Right atrium auricular region (tissue), 2 donors: Measurements from ENCODE around the gene KCP. TPM values are rescaled to one million over a fixed set of nuclear protein-coding genes. Genes with fewer than 3 reads are reported as not detected.

Source experiments
- DNase-seq: peaks from one replicate; pipeline ENCODE4 v3.0.0-alpha.2; 2019; ENCODE audit warnings: low spot score
- H3K27ac ChIP-seq, 2 donors: fragments of 200-600 bp; sonication (generic); 1 replicate in 1 of 2; 2 replicates in 1 of 2; pipeline ENCODE4 v1.5.1; 2016 to 2019
- H3K27me3 ChIP-seq, 2 donors: fragments of 200-600 bp; sonication (generic); one replicate each; pipeline versions ENCODE4 v1.5.1 to v1.6.0; 2017 to 2019
- H3K36me3 ChIP-seq: fragments of 200-600 bp; sonication (generic); one replicate; pipeline ENCODE4 v1.5.1; 2016
- H3K4me1 ChIP-seq, 2 donors: fragments of 200-600 bp; sonication (generic); one replicate each; pipeline versions ENCODE4 v1.5.1 to v1.6.0; 2017 to 2019
- H3K4me3 ChIP-seq, 2 donors: fragments of 200-600 bp; sonication (generic); 1 replicate in 1 of 2; 2 replicates in 1 of 2; pipeline ENCODE4 v1.5.1; 2017 to 2019; ENCODE audit warnings: mild to moderate bottlenecking in 1 of 2, moderate library complexity in 1 of 2
- H3K9me3 ChIP-seq, 2 donors: fragments of 200-600 bp; sonication (generic); one replicate each; pipeline ENCODE4 v1.5.1; 2019
- total RNA-seq, 2 donors: library from RNA; depleted of rRNA; stranded (reverse); fragments of >200 nt; gene quantifications; one replicate each; pipeline ENCODE4 v1.1.0, GENCODE V29; 2016
- TF ChIP-seq, protein P1 (sequence below), 2 donors: fragments of 200-600 bp; sonication (generic); IDR thresholded peaks; one replicate each; pipeline ENCODE4 v1.5.1; 2019; ENCODE audit warnings: antibody characterized with exemption in 2 of 2

KCP gene
- total RNA-seq, 2 donors from 2014 or later = not detected

DNA sequence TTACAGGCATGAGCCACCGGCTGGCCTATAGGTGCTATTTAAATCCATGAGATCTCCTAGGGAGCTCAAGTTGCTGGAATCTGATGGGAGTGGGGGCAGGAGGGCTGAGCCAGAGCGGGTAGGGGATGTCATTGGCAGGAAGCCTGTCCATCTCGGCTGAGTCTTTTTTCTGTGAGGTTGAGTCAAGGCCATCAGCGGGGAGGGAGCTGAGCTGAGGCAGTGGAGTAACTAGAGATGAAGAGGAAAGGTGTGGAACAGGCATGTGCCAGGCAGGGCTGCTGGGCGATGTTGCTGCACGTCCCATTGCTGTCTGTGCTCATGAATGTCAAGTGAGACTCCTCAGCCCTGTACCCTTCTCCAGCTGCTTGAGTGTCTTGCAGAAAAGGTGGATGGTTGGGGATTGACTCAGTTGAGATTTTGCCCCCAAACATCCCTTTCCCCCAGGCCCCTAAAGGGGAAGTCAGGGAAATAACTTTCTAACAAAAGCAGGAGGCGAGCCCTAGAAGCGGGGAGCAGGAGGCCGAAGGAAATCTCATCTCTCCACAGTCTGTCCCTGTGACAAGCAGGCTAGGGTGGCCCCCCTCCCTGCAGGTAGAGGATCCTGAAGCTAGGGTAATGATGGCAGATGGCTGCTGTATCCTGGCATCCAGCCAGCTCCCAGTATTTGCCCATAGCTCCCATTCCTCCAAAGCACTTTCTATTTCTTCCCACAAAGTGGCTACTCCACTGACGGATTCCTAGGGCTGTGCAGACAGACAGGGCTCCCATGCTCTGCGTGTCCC, 42.5 kb downstream of the KCP start:
- H3K4me1 ChIP-seq = peaks cover 0 to 34% of the 10 kb centered on the region in 2 donors
- DNase-seq = no peak
- H3K9me3 ChIP-seq = no peaks in the 10 kb centered on the region
- H3K4me3 ChIP-seq = no peak overlapping the region
- no peaks in the 10 kb centered on the region for H3K27me3 ChIP-seq
- TF ChIP-seq, protein P1, sequence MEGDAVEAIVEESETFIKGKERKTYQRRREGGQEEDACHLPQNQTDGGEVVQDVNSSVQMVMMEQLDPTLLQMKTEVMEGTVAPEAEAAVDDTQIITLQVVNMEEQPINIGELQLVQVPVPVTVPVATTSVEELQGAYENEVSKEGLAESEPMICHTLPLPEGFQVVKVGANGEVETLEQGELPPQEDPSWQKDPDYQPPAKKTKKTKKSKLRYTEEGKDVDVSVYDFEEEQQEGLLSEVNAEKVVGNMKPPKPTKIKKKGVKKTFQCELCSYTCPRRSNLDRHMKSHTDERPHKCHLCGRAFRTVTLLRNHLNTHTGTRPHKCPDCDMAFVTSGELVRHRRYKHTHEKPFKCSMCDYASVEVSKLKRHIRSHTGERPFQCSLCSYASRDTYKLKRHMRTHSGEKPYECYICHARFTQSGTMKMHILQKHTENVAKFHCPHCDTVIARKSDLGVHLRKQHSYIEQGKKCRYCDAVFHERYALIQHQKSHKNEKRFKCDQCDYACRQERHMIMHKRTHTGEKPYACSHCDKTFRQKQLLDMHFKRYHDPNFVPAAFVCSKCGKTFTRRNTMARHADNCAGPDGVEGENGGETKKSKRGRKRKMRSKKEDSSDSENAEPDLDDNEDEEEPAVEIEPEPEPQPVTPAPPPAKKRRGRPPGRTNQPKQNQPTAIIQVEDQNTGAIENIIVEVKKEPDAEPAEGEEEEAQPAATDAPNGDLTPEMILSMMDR (IDR thresholded peaks at IDR 0.05) = no peak
- H3K36me3 ChIP-seq = peaks cover 9% of the 10 kb centered on the region
- no peak overlapping the region for H3K27ac ChIP-seq

DNA sequence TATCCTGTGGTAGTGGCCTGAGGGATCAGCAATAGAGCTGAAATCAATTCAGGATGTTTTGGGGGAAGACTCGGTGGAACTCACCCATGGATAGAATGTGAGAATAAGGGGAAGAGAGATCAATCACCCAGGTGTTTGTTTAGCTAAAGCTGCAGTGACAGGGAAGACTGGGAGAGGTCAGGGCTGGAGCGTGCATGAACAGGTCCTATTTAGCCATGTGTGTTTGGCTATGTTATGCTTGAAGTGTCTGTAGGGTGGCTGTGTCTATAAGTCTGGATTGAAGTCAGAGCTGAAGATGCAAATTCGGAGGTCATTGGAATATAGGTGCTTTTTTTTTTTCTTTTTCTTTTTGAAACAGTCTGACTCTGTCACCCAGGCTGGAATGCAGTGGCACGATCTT, 43.3 kb downstream of the KCP start:
- Histone ChIP-seq H3K4me3 (no peak overlapping the region), H3K9me3 (no peaks in the 10 kb centered on the region), H3K27ac (no peak overlapping the region), H3K27me3 (no peaks in the 10 kb centered on the region), H3K4me1 (peaks cover 0 to 34% of the 10 kb centered on the region in 2 donors), H3K36me3 (peaks cover 9% of the 10 kb centered on the region)
- DNase-seq = no peak
- TF ChIP-seq, protein P1 (IDR thresholded peaks at IDR 0.05) = no peak

DNA sequence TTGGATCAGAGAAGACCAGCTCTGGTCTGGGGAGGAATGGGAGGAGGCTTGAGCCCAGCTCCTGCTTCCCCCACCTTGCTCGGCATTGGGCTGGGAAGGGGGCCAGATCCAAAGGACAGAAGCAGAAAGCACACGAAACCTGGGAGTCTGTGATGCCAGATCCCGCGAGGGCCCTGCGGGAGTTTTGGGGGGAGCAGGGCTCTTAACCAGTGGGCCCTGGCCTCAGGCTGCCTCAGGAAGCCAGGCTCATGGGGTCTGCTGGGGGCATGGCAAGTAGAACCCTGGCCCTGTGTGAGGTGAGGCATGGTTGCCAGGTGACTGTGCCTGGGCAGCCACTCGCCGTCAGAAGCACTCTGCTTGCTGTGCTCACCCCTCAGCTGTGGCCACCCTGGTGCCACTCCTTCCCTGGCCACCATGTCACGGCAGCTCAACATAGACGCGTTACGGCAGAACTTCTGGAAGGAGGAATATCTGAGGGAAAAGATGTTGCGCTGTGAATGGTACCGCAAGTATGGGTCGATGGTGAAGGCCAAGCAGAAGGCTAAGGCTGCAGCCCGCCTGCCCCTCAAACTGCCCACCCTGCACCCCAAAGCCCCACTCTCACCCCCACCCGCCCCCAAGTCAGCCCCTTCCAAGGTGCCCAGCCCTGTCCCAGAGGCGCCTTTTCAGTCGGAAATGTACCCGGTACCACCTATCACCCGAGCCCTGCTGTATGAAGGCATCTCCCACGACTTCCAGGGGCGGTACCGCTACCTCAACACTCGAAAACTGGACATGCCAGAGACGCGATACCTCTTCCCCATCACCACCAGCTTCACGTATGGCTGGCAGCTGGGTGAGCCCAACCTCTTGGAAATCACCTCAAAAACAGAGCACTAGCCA, 44.3 kb downstream of the KCP start:
- H3K4me1 ChIP-seq = peaks cover 0 to 41% of the 10 kb centered on the region in 2 donors

DNA sequence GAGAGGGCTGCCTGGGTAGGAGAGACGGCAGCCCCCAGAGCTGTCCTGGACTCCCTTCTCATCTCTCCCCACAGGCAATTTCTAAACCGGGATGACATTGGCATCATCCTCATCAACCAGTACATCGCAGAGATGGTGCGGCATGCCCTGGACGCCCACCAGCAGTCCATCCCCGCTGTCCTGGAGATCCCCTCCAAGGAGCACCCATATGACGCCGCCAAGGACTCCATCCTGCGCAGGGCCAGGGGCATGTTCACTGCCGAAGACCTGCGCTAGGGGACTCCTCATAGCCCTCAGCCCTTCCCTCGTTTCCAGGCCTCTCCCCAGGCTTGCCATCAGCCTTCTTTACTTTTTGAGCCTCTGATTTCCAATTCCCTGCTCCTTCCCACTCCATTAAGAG, 45.2 kb downstream of the KCP start:
- Histone ChIP-seq H3K9me3 (no peaks in the 10 kb centered on the region), H3K4me1 (peaks cover 0 to 50% of the 10 kb centered on the region in 2 donors), H3K27ac (no peak overlapping the region), H3K27me3 (no peaks in the 10 kb centered on the region), H3K36me3 (peaks cover 9% of the 10 kb centered on the region), H3K4me3 (no peak overlapping the region)
- no peak for DNase-seq
- TF ChIP-seq, protein P1 (IDR thresholded peaks at IDR 0.05) = no peak

More for the DNA sequence above, 44.3 kb downstream of the KCP start:
- no peak overlapping the region for H3K27ac ChIP-seq
- TF ChIP-seq, protein P1 (IDR thresholded peaks at IDR 0.05) = no peak
- DNase-seq = no peak
- no peak overlapping the region for H3K4me3 ChIP-seq
- no peaks in the 10 kb centered on the region for H3K9me3 ChIP-seq
- H3K36me3 ChIP-seq = peaks cover 9% of the 10 kb centered on the region
- H3K27me3 ChIP-seq = no peaks in the 10 kb centered on the region

DNA sequence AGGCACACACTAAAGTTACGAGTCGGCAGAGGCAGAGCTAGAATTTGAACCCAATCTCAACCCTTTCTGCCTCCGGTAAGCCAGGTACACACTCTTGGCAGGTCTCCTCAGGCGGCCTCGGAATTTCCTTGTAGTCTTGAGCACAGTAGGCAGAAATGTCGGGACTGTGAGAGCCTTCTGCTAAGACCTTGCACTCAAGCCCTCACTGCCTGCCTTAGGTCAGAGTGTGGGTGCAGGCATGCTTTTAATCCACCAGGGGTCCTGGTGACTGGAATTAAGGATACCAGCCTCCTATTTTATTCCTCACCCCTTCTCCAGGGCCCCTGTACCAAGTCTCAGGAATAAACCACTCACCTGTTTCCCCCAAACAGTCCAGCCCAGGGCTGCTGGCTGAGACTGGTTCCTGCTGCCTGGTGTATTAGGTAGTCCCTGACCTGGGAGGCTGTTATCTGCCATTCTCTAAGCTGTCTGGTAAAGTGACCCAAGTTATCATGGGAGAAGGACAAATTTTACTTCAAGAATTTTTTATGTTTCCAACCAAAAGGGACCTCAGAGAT, 47.0 kb downstream of the KCP start:
- Histone ChIP-seq H3K4me3 (peak overlapping the region; percentile 87 to 89), H3K27me3 (no peaks in the 10 kb centered on the region), H3K27ac (peak overlapping the region; percentile 77 to 84), H3K4me1 (peaks cover 0 to 51% of the 10 kb centered on the region in 2 donors), H3K9me3 (no peaks in the 10 kb centered on the region), H3K36me3 (peaks cover 14% of the 10 kb centered on the region)
- TF ChIP-seq, protein P1 (IDR thresholded peaks at IDR 0.05) = peak in 1 of 2 donors; percentile 48
- DNase-seq = no peak
